CD4-positive, CD25-positive, alpha-beta regulatory T cell (primary cell): Measurements from ENCODE around the gene TTC39A. TPM values are rescaled to one million over a fixed set of nuclear protein-coding genes. Genes with fewer than 3 reads are reported as not detected.
A peak's percentile ranks its signal among the peaks of the same experiment; 100 is the strongest.

Experiments used
- ATAC-seq, 2 donors: fragments of 150-1000 bp; cut with Tn5 transposase; one replicate each; pipeline ENCODE4 v1.10.0; 2021; ENCODE audit warnings: low read depth in 2 of 2, moderate number of reproducible peaks in 2 of 2, moderate library complexity in 1 of 2
- DNase-seq, 3 donors: peaks; one replicate each; pipeline versions ENCODE4 v3.0.0 to v3.0.0-alpha.2; 2012 to 2022; ENCODE audit warnings: mixed read lengths in 1 of 3
- H3K27ac ChIP-seq: one replicate; pipeline ENCODE4 v1.7.0; 2013; ENCODE audit warnings: mild to moderate bottlenecking, low read length; ENCODE audit not compliant: insufficient read depth, poor library complexity, severe bottlenecking
- H3K27me3 ChIP-seq: one replicate; pipeline ENCODE4 v1.7.0; 2013; ENCODE audit warnings: low read length; ENCODE audit not compliant: control insufficient read depth, insufficient read depth
- H3K36me3 ChIP-seq: one replicate; pipeline ENCODE4 v1.7.0; 2013; ENCODE audit warnings: mild to moderate bottlenecking, low read length, moderate library complexity; ENCODE audit not compliant: control insufficient read depth, insufficient read depth
- H3K4me1 ChIP-seq: 2 replicates; pipeline ENCODE4 v1.7.0; 2013; ENCODE audit warnings: mild to moderate bottlenecking, low read length; ENCODE audit not compliant: insufficient read depth, control insufficient read depth, poor library complexity, severe bottlenecking
- H3K4me3 ChIP-seq: one replicate; pipeline ENCODE4 v1.7.0; 2013; ENCODE audit warnings: low read depth, mild to moderate bottlenecking, low read length, moderate library complexity
- H3K9me3 ChIP-seq, 2 experiments: 1 replicate in 1 of 2; 2 replicates in 1 of 2; pipeline ENCODE4 v1.7.0; 2013; ENCODE audit warnings: low read length in 2 of 2, mild to moderate bottlenecking in 1 of 2, moderate library complexity in 1 of 2; ENCODE audit not compliant: control insufficient read depth in 2 of 2
- H3K27ac Mint-ChIP-seq, 3 donors: one replicate each; pipeline ENCODE4 v1.8.0; 2020 to 2022; ENCODE audit warnings: mild to moderate bottlenecking in 3 of 3, mixed read lengths in 3 of 3, moderate library complexity in 2 of 3
- H3K27me3 Mint-ChIP-seq: one replicate; pipeline ENCODE4 v1.8.0; 2022; ENCODE audit warnings: mild to moderate bottlenecking, mixed read lengths
- H3K36me3 Mint-ChIP-seq: one replicate; pipeline ENCODE4 v1.8.0; 2020; ENCODE audit warnings: mixed read lengths
- H3K4me1 Mint-ChIP-seq, 4 donors: one replicate each; pipeline ENCODE4 v1.8.0; 2020 to 2022; ENCODE audit warnings: mixed read lengths in 4 of 4, mild to moderate bottlenecking in 1 of 4
- H3K4me3 Mint-ChIP-seq, 4 donors: one replicate each; pipeline ENCODE4 v1.8.0; 2020 to 2022; ENCODE audit warnings: mild to moderate bottlenecking in 4 of 4, mixed read lengths in 4 of 4, moderate library complexity in 3 of 4
- H3K9me3 Mint-ChIP-seq, 7 donors: one replicate each; pipeline ENCODE4 v1.8.0; 2020 to 2022; ENCODE audit warnings: mixed read lengths in 7 of 7, mild to moderate bottlenecking in 3 of 7, moderate library complexity in 2 of 7
- polyA plus RNA-seq, 4 donors: library from polyadenylated mRNA; unstranded; fragments of 300-500 nt; fragmentation: Illumina TruSeq; gene quantifications; one replicate each; pipeline ENCODE4 v1.2.3, GENCODE V29; 2021
- total RNA-seq: library from RNA; stranded (reverse); gene quantifications from one replicate; pipeline ENCODE4 v1.2.3, GENCODE V29; 2022

Gene TTC39A
- total and polyA plus RNA-seq, 5 donors from 2014 or later: 0.09 TPM; not detected in 4

- H3K27me3 Mint-ChIP-seq: peaks cover 6% of the 10 kb centered on the region
Observed at GRCh38 chr1:51238034-51238403, 92.3 kb downstream of the TTC39A start.

GRCh38 chr1:51237351-51238033 lies 92.9 kb downstream of the TTC39A start:
- Mint-ChIP-seq H3K9me3 (peaks cover 0 to 2% (median 0%) of the 10 kb centered on the region in 7 donors), H3K27me3 (peaks cover 6% of the 10 kb centered on the region), H3K4me3 (no peak overlapping the region), H3K36me3 (peaks cover 8% of the 10 kb centered on the region), H3K4me1 (peaks cover 24 to 47% (median 33%) of the 10 kb centered on the region in 4 donors), H3K27ac (no peak overlapping the region)
- H3K9me3 ChIP-seq: no peaks in the 10 kb centered on the region
- H3K4me3 ChIP-seq: peak overlapping the region; percentile 96
- no peaks in the 10 kb centered on the region for H3K36me3 ChIP-seq
- DNase-seq (no peak), ATAC-seq (no peak)
- no peaks in the 10 kb centered on the region for H3K27me3 ChIP-seq
- no peak overlapping the region for H3K27ac ChIP-seq
- H3K4me1 ChIP-seq: peaks cover 52% of the 10 kb centered on the region

More at GRCh38 chr1:51238034-51238403, 92.3 kb downstream of the TTC39A start:
- Mint-ChIP-seq H3K36me3 (peaks cover 8% of the 10 kb centered on the region), H3K4me1 (peaks cover 28 to 52% (median 38%) of the 10 kb centered on the region in 4 donors), H3K27ac (no peak overlapping the region), H3K4me3 (no peak overlapping the region), H3K9me3 (peaks cover 0 to 2% (median 0%) of the 10 kb centered on the region in 7 donors)
- Histone ChIP-seq H3K27me3 (no peaks in the 10 kb centered on the region), H3K36me3 (no peaks in the 10 kb centered on the region), H3K4me3 (peak overlapping the region; percentile 96), H3K4me1 (peaks cover 52% of the 10 kb centered on the region), H3K27ac (no peak overlapping the region), H3K9me3 (no peaks in the 10 kb centered on the region)
- DNase-seq (peak in 1 of 3 donors; percentile 13), ATAC-seq (no peak)

Other genes with a start within 250 kb of the TTC39A start
- not detected for gene C1orf185, start 228.3 kb downstream of the TTC39A start, total RNA-seq
- gene C1orf185, start 228.3 kb downstream of the TTC39A start, polyA plus RNA-seq: not detected
- gene RNF11, start 94.3 kb downstream of the TTC39A start, total RNA-seq: 66.5 TPM
- gene RNF11, start 94.3 kb downstream of the TTC39A start, polyA plus RNA-seq: 10 to 100 TPM; 24.1 to 39.6 (median 34.6) TPM
- 135 TPM for gene EPS15, start 188.7 kb upstream of the TTC39A start, total RNA-seq
- 10 to 100 TPM; 58.5 to 84.1 (median 73.8) TPM for gene EPS15, start 188.7 kb upstream of the TTC39A start, polyA plus RNA-seq